ENCODE measurements around the gene TNNC1. TPM values are rescaled to one million over a fixed set of nuclear protein-coding genes. Genes with fewer than 3 reads are reported as not detected.

Gene TNNC1
- total and polyA plus RNA-seq, 2 donors (not counting 3 experiments of a cell fraction or from before 2014, with no cell fraction given), result 0.12 TPM; not detected in 1

GRCh38 chr3:52450489-52451236 is 3.2 kb downstream of the TNNC1 start:
- no peak overlapping the region for H3K4me3 ChIP-seq (replicated peaks in 1 of 3; ENCODE audit: insufficient read depth in 1 of 3, low read depth in 1 of 3, low read length in 3 of 3)
- no TSS peak for BruUV-seq (replicated peaks)
- H3K9ac ChIP-seq (replicated peaks; ENCODE audit: extremely low read depth, insufficient read depth, low read length), result no peak overlapping the region
- TF ChIP-seq FOS (IDR thresholded peaks at IDR 0.05; ENCODE audit: borderline replicate concordance, insufficient read depth, low read length), result no peak
- no peaks in the 10 kb centered on the region for H3K9me3 ChIP-seq (replicated peaks; ENCODE audit: control insufficient read depth, insufficient read depth, low read length)
- H3K4me1 ChIP-seq (ENCODE audit: control insufficient read depth, extremely low read depth, insufficient read depth, low read length), result peaks cover 10% of the 10 kb centered on the region
- no peak for FAIRE-seq
- H3K79me2 ChIP-seq (ENCODE audit: control insufficient read depth, insufficient read depth, low read length), result peaks cover 2% of the 10 kb centered on the region
- ChIA-PET CTCF (interaction anchor here (1.3 to 7.2 kb wide), 3 partner anchors 26 to 38 kb away, joined by 6 to 243 read pairs (median 145); no protein-coding TSS in a partner anchor), POLR2A (no interaction called here)
- no peak overlapping the region for H2AFZ ChIP-seq (ENCODE audit: low read depth, low read length)
- H4K20me1 ChIP-seq (replicated peaks; ENCODE audit: control insufficient read depth, extremely low read depth, insufficient read depth, low read length), result no peaks in the 10 kb centered on the region
- no peak overlapping the region for H3K27ac ChIP-seq (ENCODE audit: insufficient read depth, low read depth, low read length)
- dilution Hi-C loops (cut with MboI; ENCODE audit: extremely low pct_ligation_motif_present, low sequenced_read_pairs) (no loop called here), intact Hi-C loops (cut with micrococcal nuclease) (no loop called here)
- no peaks in the 10 kb centered on the region for H3K27me3 ChIP-seq (ENCODE audit: control insufficient read depth in 2 of 2, insufficient read depth in 2 of 2, low read length in 2 of 2)
- no peak overlapping the region for H3K4me2 ChIP-seq (ENCODE audit: insufficient read depth, low read length)
- H3K9me1 ChIP-seq (replicated peaks; ENCODE audit: control insufficient read depth, extremely low read depth, insufficient read depth, low read length), result no peaks in the 10 kb centered on the region
- no peak for DNase-seq (ENCODE audit: low read depth, low spot score)
- H3K36me3 ChIP-seq (ENCODE audit: control insufficient read depth in 2 of 2, extremely low read depth in 1 of 2, insufficient read depth in 2 of 2, low read length in 2 of 2), result no peaks in the 10 kb centered on the region

DNA sequence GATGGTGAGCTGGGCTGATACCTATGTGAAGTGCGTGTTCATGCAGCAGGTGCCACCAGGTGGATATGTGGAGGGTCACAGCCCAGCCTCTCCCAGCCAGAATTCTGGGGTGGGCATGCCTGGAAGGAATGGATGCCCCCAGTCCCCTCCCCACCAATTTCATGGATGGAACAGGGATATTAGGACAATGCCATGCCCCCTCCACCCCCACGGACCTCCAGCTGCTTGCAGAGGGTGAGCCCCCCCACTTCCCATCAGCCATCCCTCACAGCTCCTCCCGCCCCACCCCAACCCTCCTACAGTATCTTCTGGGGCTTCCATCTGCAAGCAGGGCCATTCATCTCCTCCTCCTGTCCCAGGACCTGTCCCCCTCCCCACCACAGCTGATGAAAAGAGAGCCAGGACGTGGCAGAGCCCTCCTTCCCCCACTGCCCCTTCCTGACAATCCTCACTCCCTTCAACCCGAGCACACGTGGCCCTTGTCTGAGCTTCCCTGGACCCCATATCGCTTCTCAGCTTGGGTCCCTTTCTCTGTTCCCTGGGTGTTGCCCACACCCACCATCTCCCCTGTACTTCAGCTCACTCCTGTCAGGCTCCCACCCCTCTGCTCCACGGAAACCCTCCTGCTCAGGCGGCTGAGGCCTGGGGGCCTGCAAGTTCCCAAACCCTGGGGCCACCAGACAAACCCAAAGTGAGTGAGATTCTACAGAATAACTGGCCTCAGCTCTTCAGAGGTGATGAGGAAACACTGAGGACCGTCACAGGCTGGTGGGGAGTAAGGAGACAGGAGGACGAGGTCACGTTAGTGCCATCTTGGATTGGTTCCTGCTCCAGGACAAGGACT is 6.1 kb downstream of the TNNC1 start:
- dilution Hi-C loops (cut with MboI; ENCODE audit: extremely low pct_ligation_motif_present, low sequenced_read_pairs), result no loop called here
- Histone ChIP-seq H3K4me3 (replicated peaks in 1 of 3; ENCODE audit: insufficient read depth in 1 of 3, low read depth in 1 of 3, low read length in 3 of 3) (no peak overlapping the region), H2AFZ (ENCODE audit: low read depth, low read length) (no peak overlapping the region), H3K9ac (replicated peaks; ENCODE audit: extremely low read depth, insufficient read depth, low read length) (no peak overlapping the region), H3K27me3 (ENCODE audit: control insufficient read depth in 2 of 2, insufficient read depth in 2 of 2, low read length in 2 of 2) (no peaks in the 10 kb centered on the region), H3K4me1 (ENCODE audit: control insufficient read depth, extremely low read depth, insufficient read depth, low read length) (peaks cover 5% of the 10 kb centered on the region), H3K4me2 (ENCODE audit: insufficient read depth, low read length) (no peak overlapping the region), H3K36me3 (ENCODE audit: control insufficient read depth in 2 of 2, extremely low read depth in 1 of 2, insufficient read depth in 2 of 2, low read length in 2 of 2) (no peaks in the 10 kb centered on the region), H3K9me1 (replicated peaks; ENCODE audit: control insufficient read depth, extremely low read depth, insufficient read depth, low read length) (no peaks in the 10 kb centered on the region), H3K27ac (ENCODE audit: insufficient read depth, low read depth, low read length) (no peak overlapping the region), H3K79me2 (ENCODE audit: control insufficient read depth, insufficient read depth, low read length) (no peaks in the 10 kb centered on the region), H3K9me3 (replicated peaks; ENCODE audit: control insufficient read depth, insufficient read depth, low read length) (no peaks in the 10 kb centered on the region), H4K20me1 (replicated peaks; ENCODE audit: control insufficient read depth, extremely low read depth, insufficient read depth, low read length) (no peaks in the 10 kb centered on the region)
- CTCF ChIA-PET, result interaction anchor here (0.8 to 7.2 kb wide), 10 partner anchors 9 to 229 kb away, joined by 3 to 243 read pairs (median 6); partner anchors contain the start of gene WDR82
- no TSS peak for BruUV-seq (replicated peaks)
- POLR2A ChIA-PET, result interaction anchor here (0.5 kb wide), 1 partner anchor 23 kb away, joined by 4 read pairs; no protein-coding TSS in a partner anchor
- DNase-seq (ENCODE audit: low read depth, low spot score), result no peak
- TF ChIP-seq EZH2 (IDR thresholded peaks at IDR 0.05; ENCODE audit: borderline replicate concordance, low read depth, low read length, severe bottlenecking) (no peak), JUN (IDR thresholded peaks at IDR 0.05; ENCODE audit: borderline replicate concordance, insufficient read depth, insufficient read length, low read depth) (no peak), POLR2AphosphoS5 (IDR thresholded peaks at IDR 0.05; ENCODE audit: insufficient read depth, low read depth, low read length) (no peak), FOS (IDR thresholded peaks at IDR 0.05; ENCODE audit: borderline replicate concordance, insufficient read depth, low read length) (no peak), MYC (IDR thresholded peaks at IDR 0.05; ENCODE audit: low read depth, low read length) (no peak), POLR2A (IDR thresholded peaks at IDR 0.05; ENCODE audit: low read depth, low read length) (no peak), GATA2 (IDR thresholded peaks at IDR 0.05; ENCODE audit: insufficient read depth, insufficient read length, low read depth, low read length) (no peak)
- TF ChIP-seq, protein P1, sequence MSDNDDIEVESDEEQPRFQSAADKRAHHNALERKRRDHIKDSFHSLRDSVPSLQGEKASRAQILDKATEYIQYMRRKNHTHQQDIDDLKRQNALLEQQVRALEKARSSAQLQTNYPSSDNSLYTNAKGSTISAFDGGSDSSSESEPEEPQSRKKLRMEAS (IDR thresholded peaks at IDR 0.05; ENCODE audit: insufficient read depth, insufficient read length), result no peak
- TF ChIP-seq, protein P2, sequence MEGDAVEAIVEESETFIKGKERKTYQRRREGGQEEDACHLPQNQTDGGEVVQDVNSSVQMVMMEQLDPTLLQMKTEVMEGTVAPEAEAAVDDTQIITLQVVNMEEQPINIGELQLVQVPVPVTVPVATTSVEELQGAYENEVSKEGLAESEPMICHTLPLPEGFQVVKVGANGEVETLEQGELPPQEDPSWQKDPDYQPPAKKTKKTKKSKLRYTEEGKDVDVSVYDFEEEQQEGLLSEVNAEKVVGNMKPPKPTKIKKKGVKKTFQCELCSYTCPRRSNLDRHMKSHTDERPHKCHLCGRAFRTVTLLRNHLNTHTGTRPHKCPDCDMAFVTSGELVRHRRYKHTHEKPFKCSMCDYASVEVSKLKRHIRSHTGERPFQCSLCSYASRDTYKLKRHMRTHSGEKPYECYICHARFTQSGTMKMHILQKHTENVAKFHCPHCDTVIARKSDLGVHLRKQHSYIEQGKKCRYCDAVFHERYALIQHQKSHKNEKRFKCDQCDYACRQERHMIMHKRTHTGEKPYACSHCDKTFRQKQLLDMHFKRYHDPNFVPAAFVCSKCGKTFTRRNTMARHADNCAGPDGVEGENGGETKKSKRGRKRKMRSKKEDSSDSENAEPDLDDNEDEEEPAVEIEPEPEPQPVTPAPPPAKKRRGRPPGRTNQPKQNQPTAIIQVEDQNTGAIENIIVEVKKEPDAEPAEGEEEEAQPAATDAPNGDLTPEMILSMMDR (IDR thresholded peaks at IDR 0.05; ENCODE audit: extremely low read depth in 1 of 2, insufficient read depth in 1 of 2, low read depth in 1 of 2, low read length in 2 of 2), result no peak
- intact Hi-C loops (cut with micrococcal nuclease), result loop anchor here (1.0 to 5.0 kb wide), 3 partner anchors 19 to 210 kb away; partner anchors contain the start of gene TWF2
- no peak for FAIRE-seq

Data from endothelial cell of umbilical vein (primary cell).